GM18502 (cell line): ENCODE data around the gene ADAMTS12.

Experiments used
- ATAC-seq: cut with Tn5 transposase; IDR thresholded peaks from one replicate; pipeline ENCODE4 v1.9.1; 2021; ENCODE audit warnings: mild to moderate bottlenecking; ENCODE audit not compliant: unreplicated experiment, poor library complexity

ADAMTS12 gene, protein sequence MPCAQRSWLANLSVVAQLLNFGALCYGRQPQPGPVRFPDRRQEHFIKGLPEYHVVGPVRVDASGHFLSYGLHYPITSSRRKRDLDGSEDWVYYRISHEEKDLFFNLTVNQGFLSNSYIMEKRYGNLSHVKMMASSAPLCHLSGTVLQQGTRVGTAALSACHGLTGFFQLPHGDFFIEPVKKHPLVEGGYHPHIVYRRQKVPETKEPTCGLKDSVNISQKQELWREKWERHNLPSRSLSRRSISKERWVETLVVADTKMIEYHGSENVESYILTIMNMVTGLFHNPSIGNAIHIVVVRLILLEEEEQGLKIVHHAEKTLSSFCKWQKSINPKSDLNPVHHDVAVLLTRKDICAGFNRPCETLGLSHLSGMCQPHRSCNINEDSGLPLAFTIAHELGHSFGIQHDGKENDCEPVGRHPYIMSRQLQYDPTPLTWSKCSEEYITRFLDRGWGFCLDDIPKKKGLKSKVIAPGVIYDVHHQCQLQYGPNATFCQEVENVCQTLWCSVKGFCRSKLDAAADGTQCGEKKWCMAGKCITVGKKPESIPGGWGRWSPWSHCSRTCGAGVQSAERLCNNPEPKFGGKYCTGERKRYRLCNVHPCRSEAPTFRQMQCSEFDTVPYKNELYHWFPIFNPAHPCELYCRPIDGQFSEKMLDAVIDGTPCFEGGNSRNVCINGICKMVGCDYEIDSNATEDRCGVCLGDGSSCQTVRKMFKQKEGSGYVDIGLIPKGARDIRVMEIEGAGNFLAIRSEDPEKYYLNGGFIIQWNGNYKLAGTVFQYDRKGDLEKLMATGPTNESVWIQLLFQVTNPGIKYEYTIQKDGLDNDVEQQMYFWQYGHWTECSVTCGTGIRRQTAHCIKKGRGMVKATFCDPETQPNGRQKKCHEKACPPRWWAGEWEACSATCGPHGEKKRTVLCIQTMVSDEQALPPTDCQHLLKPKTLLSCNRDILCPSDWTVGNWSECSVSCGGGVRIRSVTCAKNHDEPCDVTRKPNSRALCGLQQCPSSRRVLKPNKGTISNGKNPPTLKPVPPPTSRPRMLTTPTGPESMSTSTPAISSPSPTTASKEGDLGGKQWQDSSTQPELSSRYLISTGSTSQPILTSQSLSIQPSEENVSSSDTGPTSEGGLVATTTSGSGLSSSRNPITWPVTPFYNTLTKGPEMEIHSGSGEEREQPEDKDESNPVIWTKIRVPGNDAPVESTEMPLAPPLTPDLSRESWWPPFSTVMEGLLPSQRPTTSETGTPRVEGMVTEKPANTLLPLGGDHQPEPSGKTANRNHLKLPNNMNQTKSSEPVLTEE (N-terminal part only)

DNA sequence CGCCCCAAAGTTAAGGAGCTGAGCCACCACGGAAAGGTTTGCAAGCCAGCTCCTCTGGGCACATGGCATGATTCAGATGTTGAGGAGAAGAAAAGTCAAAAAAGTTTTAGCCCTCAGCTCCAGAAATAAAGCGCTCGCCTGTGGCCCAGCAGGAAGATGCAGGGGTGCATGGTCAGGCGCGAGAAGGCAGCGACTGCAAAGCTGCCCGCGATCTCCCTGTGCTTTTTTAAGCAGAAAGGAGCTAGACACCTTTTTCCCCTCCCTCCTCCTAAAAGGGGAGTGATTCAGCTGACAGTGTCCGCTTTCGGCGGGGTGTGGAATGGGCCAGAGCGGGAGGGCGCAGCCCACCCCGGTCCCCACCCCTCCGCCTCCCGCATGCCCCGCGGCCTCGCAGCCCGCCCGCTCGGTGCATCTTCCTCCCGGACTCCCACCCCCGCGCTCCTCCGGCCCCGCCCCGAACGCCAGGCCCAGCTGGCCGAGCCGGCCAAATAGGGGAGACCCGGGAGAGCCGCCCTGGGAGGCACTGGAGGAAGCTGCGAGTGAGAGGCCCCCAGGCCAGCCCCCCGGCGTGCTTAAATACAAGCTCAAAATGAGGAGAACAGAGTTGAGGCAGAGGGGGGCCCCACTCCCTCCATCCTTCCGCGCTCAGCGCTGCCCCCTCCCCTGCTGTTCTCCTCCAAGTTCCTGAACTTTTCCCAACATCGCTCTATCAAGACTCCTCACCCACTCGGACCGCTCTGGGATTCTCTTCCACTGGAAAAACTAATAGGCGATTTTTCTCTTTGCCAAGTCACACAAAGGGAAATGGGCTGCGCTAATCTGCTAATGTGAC lies at the start of gene ADAMTS12:
Gene ADAMTS12 (minus strand): TSS at position 203 of the 832 bp plus-strand sequence. CDS start 134 bp downstream, at position 69.
- no peak for ATAC-seq

DNA sequence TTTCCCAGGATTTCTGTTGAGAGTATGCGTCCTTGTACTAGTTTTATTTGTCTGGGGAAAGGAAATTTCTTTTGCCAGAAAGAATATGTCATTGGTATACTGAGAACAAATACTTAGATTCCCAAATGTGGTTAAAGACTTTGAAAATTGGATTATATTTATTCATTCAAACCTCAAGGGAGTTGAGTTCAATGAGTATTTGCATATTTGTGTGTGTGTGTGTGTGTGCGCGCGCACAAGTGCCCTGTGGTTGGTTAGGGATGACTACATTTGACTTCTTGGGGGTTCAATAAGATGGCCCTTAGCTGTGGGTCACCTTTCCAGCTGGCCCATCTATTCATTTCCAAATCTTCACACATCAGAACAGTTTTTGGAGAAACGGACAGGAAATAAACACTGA lies 49.3 kb upstream of the ADAMTS12 start:
- ATAC-seq: no peak

DNA sequence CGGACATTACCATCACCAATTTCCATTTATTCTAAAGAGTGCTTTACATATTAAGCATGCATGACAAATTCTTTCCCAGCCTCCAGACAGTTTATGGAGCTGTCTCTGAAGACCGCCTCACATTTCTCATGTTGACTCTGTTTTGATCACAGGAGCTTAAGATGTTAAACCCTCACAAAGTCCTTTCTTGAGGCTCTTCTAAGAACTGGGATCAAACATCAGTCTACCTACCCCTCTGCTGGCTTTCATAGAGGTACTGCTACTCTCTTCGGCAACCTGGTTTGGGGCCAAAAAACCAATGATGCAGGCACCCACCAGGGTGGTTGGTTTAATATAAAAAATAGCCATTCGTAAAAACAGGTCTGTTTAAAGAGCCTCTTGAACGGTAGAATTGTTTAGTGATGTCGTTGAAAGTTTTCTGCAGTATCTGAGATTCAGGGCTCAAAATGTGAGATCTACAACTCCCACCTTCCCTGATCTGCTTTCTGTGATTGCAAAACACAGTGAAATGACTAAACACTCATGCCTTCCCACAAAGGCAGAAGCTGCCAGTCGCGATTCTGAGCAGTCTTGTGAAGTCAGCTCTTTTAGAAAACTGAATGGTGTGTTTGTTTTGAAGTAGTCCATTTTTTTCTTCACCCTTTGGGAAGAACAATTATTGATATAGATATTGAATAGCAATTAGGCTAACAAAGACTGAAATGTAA lies 47.9 kb upstream of the ADAMTS12 start:
- ATAC-seq: no peak

DNA sequence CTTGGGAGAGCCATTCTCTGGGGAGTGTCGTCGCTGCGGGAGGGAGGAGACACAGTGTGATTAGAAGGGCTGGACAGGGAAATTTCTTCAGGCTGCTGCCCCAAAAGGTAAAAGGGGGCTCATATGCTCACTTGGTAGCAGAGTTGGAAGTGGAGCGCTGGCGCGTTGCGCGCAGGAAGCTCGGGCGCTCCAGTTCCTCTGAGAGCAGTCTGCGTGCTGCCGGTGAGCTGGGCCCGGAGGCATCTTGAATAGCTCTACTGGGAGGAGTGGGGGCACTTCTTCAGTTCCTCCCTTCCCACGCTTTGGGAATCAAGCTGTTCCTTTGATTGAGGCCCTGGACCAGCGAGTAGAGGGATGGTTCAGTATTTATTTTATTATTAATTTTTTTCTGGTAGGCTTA lies 47.1 kb upstream of the ADAMTS12 start:
- no peak for ATAC-seq

DNA sequence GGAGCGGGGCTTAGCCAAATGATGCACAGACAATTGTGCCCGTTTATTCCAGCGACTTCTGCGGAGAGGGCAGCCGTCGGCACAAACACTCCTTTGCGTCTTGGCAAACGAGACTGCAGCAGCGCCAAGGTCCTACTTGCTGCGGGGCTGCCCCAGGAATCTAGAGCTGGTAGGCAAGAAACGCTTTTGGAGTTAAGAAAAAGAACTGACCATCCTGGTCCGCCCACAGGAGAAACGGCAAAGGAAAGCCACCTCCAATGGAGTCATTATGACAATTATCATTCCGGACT lies 46.7 kb upstream of the ADAMTS12 start:
- ATAC-seq: no peak

DNA sequence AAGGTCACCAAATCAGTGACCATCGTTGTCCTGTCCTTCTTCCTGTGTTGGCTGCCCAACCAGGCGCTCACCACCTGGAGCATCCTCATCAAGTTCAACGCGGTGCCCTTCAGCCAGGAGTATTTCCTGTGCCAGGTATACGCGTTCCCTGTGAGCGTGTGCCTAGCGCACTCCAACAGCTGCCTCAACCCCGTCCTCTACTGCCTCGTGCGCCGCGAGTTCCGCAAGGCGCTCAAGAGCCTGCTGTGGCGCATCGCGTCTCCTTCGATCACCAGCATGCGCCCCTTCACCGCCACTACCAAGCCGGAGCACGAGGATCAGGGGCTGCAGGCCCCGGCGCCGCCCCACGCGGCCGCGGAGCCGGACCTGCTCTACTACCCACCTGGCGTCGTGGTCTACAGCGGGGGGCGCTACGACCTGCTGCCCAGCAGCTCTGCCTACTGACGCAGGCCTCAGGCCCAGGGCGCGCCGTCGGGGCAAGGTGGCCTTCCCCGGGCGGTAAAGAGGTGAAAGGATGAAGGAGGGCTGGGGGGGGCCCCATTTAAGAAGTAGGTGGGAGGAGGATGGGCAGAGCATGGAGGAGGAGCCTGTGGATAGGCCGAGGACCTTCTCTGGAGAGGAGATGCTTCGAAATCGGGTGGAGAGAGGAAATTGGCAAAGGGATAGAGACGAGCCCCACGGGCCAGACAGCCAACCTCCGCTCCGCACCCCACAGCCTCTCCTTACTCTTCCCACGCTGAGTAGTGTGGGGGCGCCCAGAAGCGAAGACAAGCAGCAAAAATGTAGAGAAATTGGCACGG lies 46.1 kb upstream of the ADAMTS12 start:
- ATAC-seq: no peak

DNA sequence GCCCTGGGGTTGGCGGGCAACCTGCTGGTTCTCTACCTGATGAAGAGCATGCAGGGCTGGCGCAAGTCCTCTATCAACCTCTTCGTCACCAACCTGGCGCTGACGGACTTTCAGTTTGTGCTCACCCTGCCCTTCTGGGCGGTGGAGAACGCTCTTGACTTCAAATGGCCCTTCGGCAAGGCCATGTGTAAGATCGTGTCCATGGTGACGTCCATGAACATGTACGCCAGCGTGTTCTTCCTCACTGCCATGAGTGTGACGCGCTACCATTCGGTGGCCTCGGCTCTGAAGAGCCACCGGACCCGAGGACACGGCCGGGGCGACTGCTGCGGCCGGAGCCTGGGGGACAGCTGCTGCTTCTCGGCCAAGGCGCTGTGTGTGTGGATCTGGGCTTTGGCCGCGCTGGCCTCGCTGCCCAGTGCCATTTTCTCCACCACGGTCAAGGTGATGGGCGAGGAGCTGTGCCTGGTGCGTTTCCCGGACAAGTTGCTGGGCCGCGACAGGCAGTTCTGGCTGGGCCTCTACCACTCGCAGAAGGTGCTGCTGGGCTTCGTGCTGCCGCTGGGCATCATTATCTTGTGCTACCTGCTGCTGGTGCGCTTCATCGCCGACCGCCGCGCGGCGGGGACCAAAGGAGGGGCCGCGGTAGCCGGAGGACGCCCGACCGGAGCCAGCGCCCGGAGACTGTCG lies 45.4 kb upstream of the ADAMTS12 start:
- no peak for ATAC-seq

DNA sequence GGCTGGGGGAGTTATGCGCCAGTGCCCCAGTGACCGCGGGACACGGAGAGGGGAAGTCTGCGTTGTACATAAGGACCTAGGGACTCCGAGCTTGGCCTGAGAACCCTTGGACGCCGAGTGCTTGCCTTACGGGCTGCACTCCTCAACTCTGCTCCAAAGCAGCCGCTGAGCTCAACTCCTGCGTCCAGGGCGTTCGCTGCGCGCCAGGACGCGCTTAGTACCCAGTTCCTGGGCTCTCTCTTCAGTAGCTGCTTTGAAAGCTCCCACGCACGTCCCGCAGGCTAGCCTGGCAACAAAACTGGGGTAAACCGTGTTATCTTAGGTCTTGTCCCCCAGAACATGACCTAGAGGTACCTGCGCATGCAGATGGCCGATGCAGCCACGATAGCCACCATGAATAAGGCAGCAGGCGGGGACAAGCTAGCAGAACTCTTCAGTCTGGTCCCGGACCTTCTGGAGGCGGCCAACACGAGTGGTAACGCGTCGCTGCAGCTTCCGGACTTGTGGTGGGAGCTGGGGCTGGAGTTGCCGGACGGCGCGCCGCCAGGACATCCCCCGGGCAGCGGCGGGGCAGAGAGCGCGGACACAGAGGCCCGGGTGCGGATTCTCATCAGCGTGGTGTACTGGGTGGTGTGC lies 44.7 kb upstream of the ADAMTS12 start, which contains the start of gene RXFP3:
Gene RXFP3 (plus strand): TSS at position 6 of the 636 bp plus-strand sequence. CDS start 355 bp downstream, at position 361.
- ATAC-seq: no peak

DNA sequence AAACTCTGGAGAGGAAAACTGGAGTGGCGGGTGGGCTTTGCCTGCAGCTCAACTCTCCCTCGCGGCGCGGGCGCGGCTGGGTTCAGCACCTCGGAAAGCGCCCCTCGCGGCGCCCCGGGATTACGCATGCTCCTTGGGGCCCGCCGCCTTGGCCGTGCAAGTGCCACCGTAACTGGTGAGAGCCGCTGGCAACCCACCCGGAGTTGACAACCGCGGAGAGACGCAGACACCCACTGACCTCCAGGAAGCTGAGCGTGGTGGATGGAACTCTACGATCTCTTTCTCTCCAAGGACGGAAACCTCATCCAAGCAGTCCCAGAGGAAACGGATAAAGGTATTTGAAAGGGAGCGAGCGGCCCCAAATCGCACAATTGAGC lies 44.2 kb upstream of the ADAMTS12 start:
- ATAC-seq: peak; percentile 48

DNA sequence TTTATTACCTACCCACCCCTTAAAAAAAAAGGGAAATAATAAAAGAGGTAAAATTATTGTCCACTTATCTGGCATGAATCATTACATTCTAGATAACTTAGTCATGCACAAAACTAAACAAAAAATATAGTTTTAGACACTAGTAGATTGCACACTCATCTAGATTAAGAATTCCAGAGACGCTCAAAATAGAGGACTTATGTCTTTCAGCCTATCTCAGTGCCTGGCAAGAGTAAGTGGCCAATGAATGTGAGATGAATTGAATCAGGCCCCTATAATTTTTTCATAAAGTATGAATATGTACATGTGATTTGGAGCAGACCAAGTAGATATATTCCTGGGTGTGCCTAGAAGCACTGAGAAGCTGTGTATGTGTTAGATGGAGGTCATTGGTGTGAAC lies 42.4 kb upstream of the ADAMTS12 start:
- peak; percentile 34 for ATAC-seq

DNA sequence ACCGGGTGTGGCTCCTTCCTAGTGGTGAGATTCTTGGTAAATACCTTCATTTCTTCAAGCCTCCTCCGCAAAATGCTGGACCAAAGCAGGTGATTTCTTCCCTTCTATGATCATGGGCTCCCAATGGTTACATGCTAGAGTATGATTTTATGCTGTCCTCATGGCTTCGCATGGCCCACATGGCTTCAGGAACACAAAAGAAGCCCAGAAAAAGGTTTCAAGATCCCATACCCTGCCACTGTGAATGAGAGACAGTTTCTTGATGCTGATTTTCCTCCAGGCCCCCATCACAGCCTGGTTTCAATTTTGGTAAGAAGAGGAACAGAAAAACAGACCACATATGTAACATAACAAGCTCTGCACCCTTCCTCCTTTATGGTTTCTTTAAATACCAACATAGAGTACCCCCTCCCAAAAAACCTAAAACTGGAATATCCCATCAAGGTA lies 42.0 kb upstream of the ADAMTS12 start:
- ATAC-seq: peak; percentile 88

DNA sequence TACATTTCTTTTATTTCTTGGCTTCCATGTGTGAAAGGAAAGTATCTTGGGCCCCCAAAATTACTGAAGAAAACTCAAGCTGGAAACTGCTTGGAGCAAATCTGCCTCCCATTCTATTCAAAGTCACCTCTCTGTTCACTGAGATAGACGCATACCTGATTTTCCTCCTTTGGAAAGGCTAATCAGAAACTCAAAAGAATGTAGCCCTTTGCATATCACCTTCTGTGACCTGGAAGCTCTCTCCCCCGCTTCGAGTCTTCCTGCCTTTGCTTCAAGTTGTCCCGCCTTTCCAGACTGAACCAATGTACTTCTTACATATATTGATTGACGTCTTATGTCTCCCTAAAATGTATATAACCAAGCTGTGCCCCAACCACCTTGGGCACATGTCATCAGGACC lies 39.3 kb upstream of the ADAMTS12 start:
- ATAC-seq: no peak

DNA sequence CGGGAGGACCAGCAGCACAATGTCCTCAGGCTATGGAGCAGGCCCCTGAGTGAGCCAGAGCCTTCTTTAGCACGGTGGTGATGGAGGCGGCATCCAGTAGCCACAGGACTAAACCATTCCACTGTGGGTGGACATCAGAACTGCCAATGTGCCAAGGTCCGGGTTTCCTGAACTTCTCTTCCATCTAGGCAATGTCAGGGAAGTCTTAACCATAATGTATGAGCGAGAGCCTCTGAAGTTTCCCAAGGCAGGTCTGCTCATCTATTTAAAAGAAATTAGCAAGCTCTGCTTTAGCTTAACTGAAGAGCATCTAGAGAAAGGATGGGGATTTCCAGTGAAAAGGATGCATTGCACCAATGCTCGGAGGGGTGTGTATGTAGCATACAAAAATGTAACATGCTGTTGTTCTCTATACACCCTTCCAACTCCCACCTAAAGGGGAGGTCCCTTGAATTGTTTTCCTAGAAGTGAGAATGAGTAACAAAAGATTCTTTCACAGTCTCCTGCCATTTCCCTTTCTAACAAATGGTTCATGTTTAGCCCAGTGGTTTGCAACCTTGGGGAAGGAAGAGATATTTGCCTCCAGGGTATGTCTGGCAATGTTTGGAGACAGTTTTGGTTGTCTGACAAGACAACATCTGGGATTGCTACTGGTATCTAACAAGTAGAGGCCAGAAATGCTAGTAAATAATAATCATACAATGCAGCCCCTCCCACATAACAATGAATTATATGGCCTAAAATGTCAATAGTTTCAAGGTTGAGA lies 38.3 kb upstream of the ADAMTS12 start:
- no peak for ATAC-seq

DNA sequence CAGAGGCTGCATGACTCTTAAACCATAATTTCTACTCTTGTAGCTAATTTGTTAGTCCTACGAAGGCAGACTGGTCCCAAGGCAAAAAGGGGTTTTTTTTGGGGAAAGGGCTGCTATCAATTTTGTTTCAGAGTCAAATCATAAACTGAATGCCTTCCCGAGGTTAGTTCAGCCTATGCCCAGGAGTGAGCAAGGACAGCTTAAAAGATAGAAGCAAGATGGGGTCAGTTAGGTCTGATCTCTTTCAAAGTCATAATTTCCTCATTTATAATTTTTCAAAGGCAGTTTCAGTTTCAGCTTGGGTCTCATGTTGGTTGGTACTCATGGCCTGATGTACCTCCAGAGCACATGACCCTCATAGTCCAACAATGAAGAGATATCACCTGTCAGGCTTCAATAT lies 36.5 kb upstream of the ADAMTS12 start:
- no peak for ATAC-seq

DNA sequence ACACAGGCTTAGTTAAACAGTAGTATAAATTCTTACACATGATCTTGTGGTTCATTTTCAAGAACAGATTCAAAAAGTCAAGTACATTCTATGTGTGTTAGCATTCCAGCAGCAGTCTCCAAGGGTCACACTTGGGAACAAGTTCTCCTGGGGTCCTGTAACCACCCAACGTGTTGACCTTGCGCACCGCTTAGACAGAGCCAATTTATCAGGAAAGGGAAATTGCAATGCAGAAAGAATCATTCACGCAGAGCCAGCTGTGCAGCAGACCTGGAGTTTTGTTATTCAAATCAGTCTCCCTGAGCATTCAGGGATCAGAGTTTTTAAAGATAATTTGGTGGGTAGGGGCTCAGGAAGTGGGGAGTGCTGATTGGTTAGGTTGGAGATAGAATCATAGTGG lies 35.9 kb upstream of the ADAMTS12 start:
- no peak for ATAC-seq

DNA sequence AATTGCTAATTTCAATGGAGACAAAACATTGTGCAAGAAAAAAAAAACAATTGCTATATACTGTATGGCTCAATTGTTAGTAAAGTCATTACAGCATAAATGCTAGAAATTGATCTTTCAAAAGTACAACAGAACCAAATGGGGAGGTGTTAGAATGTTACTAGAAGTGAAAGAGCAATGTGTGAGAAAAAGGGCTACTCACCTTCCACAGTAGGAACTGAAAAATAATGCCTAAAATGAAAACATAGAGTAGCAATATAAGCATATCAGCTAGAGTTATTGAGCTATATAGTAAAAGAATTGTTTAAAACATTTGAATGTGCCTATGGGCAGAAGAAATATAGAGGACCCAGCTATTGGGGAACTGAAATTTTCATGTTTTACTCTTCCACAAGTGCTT lies 33.5 kb upstream of the ADAMTS12 start:
- ATAC-seq: peak; percentile 52

DNA sequence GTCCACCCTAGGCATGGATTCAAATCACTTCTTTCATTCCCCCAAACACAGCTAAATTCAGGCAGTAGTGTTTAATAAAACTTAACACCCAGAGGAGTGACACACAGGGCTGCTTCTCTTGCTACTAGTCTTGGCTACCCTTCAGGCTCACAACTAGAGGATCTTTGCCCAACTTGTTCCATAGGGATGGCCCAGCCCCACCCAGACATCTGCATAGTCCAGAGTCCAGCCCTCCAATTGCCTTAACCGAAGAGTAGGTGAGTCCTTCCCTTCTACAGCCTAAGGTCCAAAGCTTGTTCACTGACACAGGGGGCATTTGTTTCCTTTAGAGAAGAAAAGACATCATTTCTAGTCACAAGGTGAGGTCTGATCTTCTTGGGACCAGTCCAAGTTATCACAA lies 29.2 kb upstream of the ADAMTS12 start:
- ATAC-seq: no peak
